Colonic mucosa (tissue), 4 donors: Measurements from ENCODE around the gene SF3B2. TPM values are rescaled to one million over a fixed set of nuclear protein-coding genes. Genes with fewer than 3 reads are reported as not detected.

Experiments
- DNase-seq: peaks from one replicate; pipeline ENCODE4 v3.0.0-alpha.2; 2020
- H3K27ac ChIP-seq: fragments of 200-600 bp; one replicate; pipeline ENCODE4 v1.8.0; 2021
- H3K27me3 ChIP-seq: fragments of 200-600 bp; one replicate; pipeline ENCODE4 v1.8.0; 2021
- H3K36me3 ChIP-seq: fragments of 200-600 bp; one replicate; pipeline ENCODE4 v1.8.0; 2021
- H3K4me1 ChIP-seq: fragments of 200-600 bp; one replicate; pipeline ENCODE4 v1.8.0; 2021; ENCODE audit warnings: mild to moderate bottlenecking
- H3K4me3 ChIP-seq: fragments of 200-600 bp; one replicate; pipeline ENCODE4 v1.8.0; 2021
- H3K9ac ChIP-seq, 2 donors: one replicate each; pipeline ENCODE4 v1.7.0; 2013; ENCODE audit warnings: control low read depth in 2 of 2, low read depth in 2 of 2, low read length in 2 of 2
- H3K9me3 ChIP-seq: fragments of 200-600 bp; one replicate; pipeline ENCODE4 v1.8.0; 2021
- CTCF ChIP-seq: fragments of 200-600 bp; IDR thresholded peaks from one replicate; pipeline ENCODE4 v1.8.0; 2022; ENCODE audit warnings: antibody characterized with exemption, mild to moderate bottlenecking
- intact Hi-C: fragments of 100-400 bp; cut with DNase I; formaldehyde crosslinking; loops from one replicate; pipeline ENCODE4 v1.14.1; 2022
- total RNA-seq, 2 donors: library from RNA; stranded (reverse); fragmentation: NEBNext Ultra II Directional in 1 of 2; extraction: Animal tissue kit (Norgen Biotek cat#: 25700) in 1 of 2; gene quantifications; one replicate each; pipeline ENCODE4 v1.2.1, GENCODE V29; 2021
- donor health status: healthy.
- donor health status: DM: no; HTN: no; CAD: no.
- donor health status: DM: no; HTN: no; CAD: no.

The SF3B2 gene
- total RNA-seq, 2 donors from 2014 or later = 139 to 196 TPM

- Histone ChIP-seq H3K9me3 (no peaks in the 10 kb centered on the region), H3K27ac (peak within 1 kb of the TSS; percentile 94), H3K27me3 (no peaks in the 10 kb centered on the region), H3K9ac (peak within 1 kb of the TSS; percentile 66 to 96), H3K4me3 (peak within 1 kb of the TSS; percentile 96), H3K4me1 (no peaks in the 10 kb centered on the region), H3K36me3 (peaks cover 12% of the 10 kb centered on the region)
- DNase-seq = peak; percentile 72
- no peak for TF ChIP-seq CTCF
- intact Hi-C loops = no loop called here
Measured at GRCh38 chr11:66069715-66070603, 17.8 kb downstream of the SF3B2 start, which contains the start of gene PACS1. Gene PACS1 (plus strand): TSS chr11:66070272. CDS start chr11:66070487, 215 bp downstream.

- intact Hi-C loops = no loop called here
- no peaks in the 10 kb centered on the region for H3K4me1 ChIP-seq
- H3K36me3 ChIP-seq = peaks cover 8% of the 10 kb centered on the region
Measured at GRCh38 chr11:66070604-66071380, 18.6 kb downstream of the SF3B2 start.

GRCh38 chr11:66071381-66071801 lies 19.2 kb downstream of the SF3B2 start:
- Histone ChIP-seq H3K4me1 (no peaks in the 10 kb centered on the region), H3K27ac (peak overlapping the region; percentile 85), H3K36me3 (peaks cover 2% of the 10 kb centered on the region), H3K4me3 (peak overlapping the region; percentile 96), H3K9ac (peak overlapping the region; percentile 66 to 96), H3K27me3 (no peaks in the 10 kb centered on the region), H3K9me3 (no peaks in the 10 kb centered on the region)
- no peak for TF ChIP-seq CTCF
- intact Hi-C loops = no loop called here
- DNase-seq = peak; percentile 17

More at GRCh38 chr11:66070604-66071380, 18.6 kb downstream of the SF3B2 start:
- no peaks in the 10 kb centered on the region for H3K9me3 ChIP-seq
- H3K27ac ChIP-seq = peak overlapping the region; percentile 85
- peak overlapping the region; percentile 96 for H3K4me3 ChIP-seq
- TF ChIP-seq CTCF = no peak
- H3K9ac ChIP-seq = peak overlapping the region; percentile 66 to 96
- H3K27me3 ChIP-seq = no peaks in the 10 kb centered on the region
- peak; percentile 50 for DNase-seq

- no peak for TF ChIP-seq CTCF
- H3K27ac ChIP-seq = no peak overlapping the region
- peak; percentile 7 for DNase-seq
- H3K36me3 ChIP-seq = no peaks in the 10 kb centered on the region
- H3K9me3 ChIP-seq = no peaks in the 10 kb centered on the region
- intact Hi-C loops = no loop called here
- no peaks in the 10 kb centered on the region for H3K4me1 ChIP-seq
- peak overlapping the region; percentile 96 for H3K4me3 ChIP-seq
- H3K27me3 ChIP-seq = no peaks in the 10 kb centered on the region
- no peak overlapping the region for H3K9ac ChIP-seq
Measured at GRCh38 chr11:66072081-66072480, 19.9 kb downstream of the SF3B2 start.

GRCh38 chr11:66072518-66072917 lies 20.4 kb downstream of the SF3B2 start:
- Histone ChIP-seq H3K4me3 (no peak overlapping the region), H3K27ac (no peak overlapping the region), H3K27me3 (no peaks in the 10 kb centered on the region), H3K9ac (no peak overlapping the region), H3K9me3 (no peaks in the 10 kb centered on the region), H3K4me1 (no peaks in the 10 kb centered on the region), H3K36me3 (no peaks in the 10 kb centered on the region)
- no peak for TF ChIP-seq CTCF
- intact Hi-C loops = no loop called here
- peak; percentile 9 for DNase-seq
